H1 (cell line): ENCODE measurements around the gene CEP104. TPM values are rescaled to one million over a fixed set of nuclear protein-coding genes. Genes with fewer than 3 reads are reported as not detected.

Experiments used
- CTCF ChIA-PET: fragments of 300-600 bp; sonication (Branson Sonifier 250); formaldehyde crosslinking; loops from one replicate; lab custom pipeline; 2021; ENCODE audit not compliant: partially characterized antibody; lab: Charles Lee
- POLR2A ChIA-PET: fragments of 300-600 bp; sonication (Branson Sonifier 250); formaldehyde crosslinking; loops from one replicate; lab custom pipeline; 2021; ENCODE audit warnings: inconsistent platforms; ENCODE audit not compliant: partially characterized antibody; lab: Charles Lee
- DNase-seq, 2 experiments: peaks; one replicate each; pipeline versions ENCODE4 v3.0.0 to v3.0.0-alpha.2; 2010 to 2022; ENCODE audit warnings: low spot score in 2 of 2, low read depth in 1 of 2, mixed read lengths in 1 of 2
- FAIRE-seq: peaks from 2 replicates; lab custom pipeline; 2011; peaks lifted over from hg19 to GRCh38; lab: Jason Lieb, UNC
- H2AFZ ChIP-seq: 2 replicates; pipeline ENCODE4 v1.8.1; 2012; ENCODE audit warnings: low read length, inconsistent platforms
- H2AK5ac ChIP-seq: 2 replicates; pipeline ENCODE4 v1.6.1; 2013; ENCODE audit warnings: low read depth, low read length
- H2BK120ac ChIP-seq: replicated peaks from 2 replicates; pipeline ENCODE3; 2013; ENCODE audit warnings: low read depth, low read length, inconsistent platforms
- H2BK12ac ChIP-seq: 2 replicates; pipeline ENCODE4 v1.6.1; 2013; ENCODE audit warnings: low read depth, low read length
- H2BK15ac ChIP-seq: 2 replicates; pipeline ENCODE4 v1.6.1; 2013; ENCODE audit warnings: low read length
- H2BK20ac ChIP-seq: 2 replicates; pipeline ENCODE4 v1.6.1; 2013; ENCODE audit warnings: low read length
- H2BK5ac ChIP-seq: 2 replicates; pipeline ENCODE4 v1.6.1; 2013; ENCODE audit warnings: low read depth, low read length
- H3K14ac ChIP-seq: 2 replicates; pipeline ENCODE4 v1.6.1; 2013; ENCODE audit warnings: inconsistent platforms; ENCODE audit not compliant: insufficient read length
- H3K18ac ChIP-seq: 2 replicates; pipeline ENCODE4 v1.6.1; 2013; ENCODE audit warnings: low read length; ENCODE audit errors: extremely low read depth
- H3K23ac ChIP-seq: 2 replicates; pipeline ENCODE4 v1.6.1; 2013; ENCODE audit warnings: inconsistent platforms; ENCODE audit not compliant: insufficient read length
- H3K23me2 ChIP-seq: 2 replicates; pipeline ENCODE4 v1.6.1; 2013; ENCODE audit warnings: low read depth, low read length
- H3K27ac ChIP-seq: 2 replicates; pipeline ENCODE4 v1.6.1; 2011; ENCODE audit warnings: low read depth, low read length, inconsistent platforms
- H3K27me3 ChIP-seq, 4 experiments: replicated peaks in 1 of 4; 1 replicate in 1 of 4; 2 replicates in 3 of 4; pipeline versions ENCODE4 v1.6.1 to v1.8.1; 2011 to 2013; ENCODE audit warnings: low read length in 3 of 4, mild to moderate bottlenecking in 3 of 4, inconsistent platforms in 2 of 4, mixed read lengths in 2 of 4, moderate library complexity in 1 of 4; ENCODE audit not compliant: control insufficient read depth in 3 of 4, insufficient read depth in 3 of 4; ENCODE audit errors: extremely low read depth in 1 of 4
- H3K36me3 ChIP-seq, 4 experiments: 2 replicates each; pipeline versions ENCODE4 v1.6.1 to v1.8.1; 2011 to 2013; ENCODE audit warnings: mild to moderate bottlenecking in 4 of 4, low read length in 3 of 4, moderate library complexity in 2 of 4, control low read depth in 1 of 4, inconsistent platforms in 1 of 4; ENCODE audit not compliant: insufficient read depth in 4 of 4, control insufficient read depth in 2 of 4
- H3K4ac ChIP-seq: replicated peaks from 2 replicates; pipeline ENCODE3; 2013; ENCODE audit warnings: low read length, low read depth, mixed read lengths, inconsistent platforms; ENCODE audit not compliant: insufficient read length
- H3K4me1 ChIP-seq, 4 experiments: replicated peaks in 1 of 4; 1 replicate in 1 of 4; 2 replicates in 3 of 4; pipeline versions ENCODE4 v1.6.1 to v1.8.1; 2011 to 2013; ENCODE audit warnings: low read length in 3 of 4, inconsistent platforms in 2 of 4, mixed read lengths in 1 of 4; ENCODE audit not compliant: insufficient read depth in 4 of 4, control insufficient read depth in 3 of 4
- H3K4me2 ChIP-seq, 2 experiments: 2 replicates each; pipeline versions ENCODE4 v1.6.1 to v1.8.1; 2011 to 2013; ENCODE audit warnings: low read depth in 2 of 2, low read length in 2 of 2, control low read depth in 1 of 2, inconsistent platforms in 1 of 2, mild to moderate bottlenecking in 1 of 2; ENCODE audit not compliant: insufficient read depth in 1 of 2
- H3K4me3 ChIP-seq, 4 experiments: fragments of 200-600, 300-600 bp in 1 of 4; sonication (generic), shearing (Covaris generic), sonication (Bioruptor Twin) in 1 of 4; 2 replicates each; pipeline versions ENCODE4 v1.5.1 to v1.8.1; 2011 to 2016; ENCODE audit warnings: low read length in 4 of 4, low read depth in 3 of 4, control low read depth in 2 of 4, inconsistent platforms in 2 of 4, mild to moderate bottlenecking in 2 of 4, mixed read lengths in 1 of 4, moderate library complexity in 1 of 4; ENCODE audit not compliant: insufficient read depth in 2 of 4; ENCODE audit errors: extremely low read depth in 1 of 4
- H3K56ac ChIP-seq: replicated peaks from 2 replicates; pipeline ENCODE3; 2013; ENCODE audit warnings: low read depth, mild to moderate bottlenecking, mixed read lengths, low read length, inconsistent platforms; ENCODE audit not compliant: insufficient read length
- H3K79me1 ChIP-seq: 2 replicates; pipeline ENCODE4 v1.6.1; 2013; ENCODE audit warnings: low read depth, low read length, control low read depth
- H3K79me2 ChIP-seq, 2 experiments: 2 replicates each; pipeline versions ENCODE4 v1.6.1 to v1.8.1; 2012 to 2013; ENCODE audit warnings: low read length in 2 of 2, mild to moderate bottlenecking in 2 of 2, inconsistent platforms in 1 of 2; ENCODE audit not compliant: insufficient read depth in 2 of 2, control insufficient read depth in 1 of 2
- H3K9ac ChIP-seq, 4 experiments: replicated peaks in 1 of 4; 1 replicate in 1 of 4; 2 replicates in 3 of 4; pipeline versions ENCODE4 v1.6.1 to v1.8.1; 2011 to 2013; ENCODE audit warnings: low read depth in 3 of 4, low read length in 3 of 4, control low read depth in 2 of 4, mild to moderate bottlenecking in 2 of 4, moderate library complexity in 2 of 4, inconsistent platforms in 1 of 4; ENCODE audit errors: extremely low read depth in 1 of 4
- H3K9me3 ChIP-seq, 2 experiments: 2 replicates each; pipeline versions ENCODE4 v1.6.1 to v1.8.1; 2012 to 2013; ENCODE audit warnings: mild to moderate bottlenecking in 2 of 2, moderate library complexity in 2 of 2, control low read depth in 1 of 2, inconsistent platforms in 1 of 2, low read depth in 1 of 2, low read length in 1 of 2, mixed read lengths in 1 of 2; ENCODE audit not compliant: insufficient read depth in 2 of 2
- H4K20me1 ChIP-seq, 2 experiments: replicated peaks in 1 of 2; 2 replicates each; pipeline versions ENCODE3 to v1.8.1; 2011 to 2013; ENCODE audit warnings: inconsistent platforms in 2 of 2, low read length in 2 of 2, mild to moderate bottlenecking in 1 of 2; ENCODE audit not compliant: insufficient read depth in 2 of 2, control insufficient read depth in 1 of 2
- H4K5ac ChIP-seq: 2 replicates; pipeline ENCODE4 v1.6.1; 2013; ENCODE audit warnings: low read length, low read depth, mixed read lengths, inconsistent platforms; ENCODE audit not compliant: insufficient read length
- H4K8ac ChIP-seq: 2 replicates; pipeline ENCODE4 v1.8.0; 2013; ENCODE audit warnings: mild to moderate bottlenecking, moderate library complexity, low read length, inconsistent platforms; ENCODE audit not compliant: insufficient read depth; ENCODE audit errors: extremely low read depth
- H4K91ac ChIP-seq: replicated peaks from 2 replicates; pipeline ENCODE3; 2013; ENCODE audit warnings: low read length, mixed read lengths, inconsistent platforms; ENCODE audit not compliant: insufficient read length
- NANOG ChIP-seq: IDR thresholded peaks from 2 replicates; pipeline ENCODE4 v1.6.1; 2011; ENCODE audit warnings: low read length, low read depth, mild to moderate bottlenecking, inconsistent platforms; ENCODE audit not compliant: insufficient read depth, poor library complexity, severe bottlenecking
- WGBS, 2 experiments: shearing (Covaris generic) in 1 of 2; methylation state at CpG; one replicate each; pipeline versions ENCODE4 v1.1.6 to v1.1.7; 2013 to 2015; ENCODE audit warnings: low lambda C conversion rate in 2 of 2, mixed read lengths in 2 of 2, inconsistent platforms in 1 of 2, low coverage in 1 of 2, missing lambda C conversion rate in 1 of 2; ENCODE audit not compliant: insufficient replicate concordance in 2 of 2, insufficient coverage in 1 of 2, insufficient read length in 1 of 2; ENCODE audit errors: extremely low coverage in 1 of 2, missing lambda C conversion rate in 1 of 2; 5-methylcytosine and 5-hydroxymethylcytosine counted together
- polyA plus RNA-seq, 7 experiments: library from polyadenylated mRNA; depleted of rRNA in 3 of 7; stranded (reverse) in 5 of 7; unstranded in 2 of 7; fragments of >200 nt in 5 of 7; fragments of 200-250 nt in 2 of 7; gene quantifications; 1 replicate in 5 of 7; 2 replicates in 1 of 7; 4 replicates in 1 of 7; pipeline versions ENCODE4 v1.2.1 to v1.2.3, GENCODE V29; 2011 to 2013; ENCODE audit warnings: missing spikeins in 2 of 7, mixed read lengths in 2 of 7
- total RNA-seq: library from RNA; stranded (reverse); fragmentation: NEBNext Ultra II Directional; extraction: Animal tissue kit (Norgen Biotek cat#: 25700); gene quantifications from 2 replicates; pipeline ENCODE4 v1.2.1, GENCODE V29; 2021

CEP104 gene
- total and polyA plus RNA-seq, 2 of the 8 experiments (the other 6 are each of a cell fraction or from before 2014, with no cell fraction given), result 8.0 to 43.9 TPM

GRCh38 chr1:3891329-3891865, 34.4 kb upstream of the CEP104 start:
- no peak overlapping the region for H3K23ac ChIP-seq
- H4K5ac ChIP-seq, result no peak overlapping the region
- no peaks in the 10 kb centered on the region for H3K9me3 ChIP-seq
- no peak overlapping the region for H2BK120ac ChIP-seq
- H3K18ac ChIP-seq, result no peak overlapping the region
- H2BK20ac ChIP-seq, result no peak overlapping the region
- no peak for FAIRE-seq
- no peak for DNase-seq
- TF ChIP-seq NANOG, result no peak
- H3K36me3 ChIP-seq, result peaks cover 14 to 25% (median 20%) of the 10 kb centered on the region in 4 experiments; a peak in 6 of 8 replicates
- H2AK5ac ChIP-seq, result no peak overlapping the region
- H3K4me3 ChIP-seq, result no peak overlapping the region
- peaks cover 3 to 32% of the 10 kb centered on the region in 2 experiments; a peak in 3 of 4 replicates for H3K79me2 ChIP-seq
- H2AFZ ChIP-seq, result no peak overlapping the region
- no peak overlapping the region for H3K4ac ChIP-seq
- no peaks in the 10 kb centered on the region for H3K4me1 ChIP-seq
- no peak overlapping the region for H3K56ac ChIP-seq
- H3K4me2 ChIP-seq, result no peak overlapping the region
- H2BK5ac ChIP-seq, result no peak overlapping the region
- H4K20me1 ChIP-seq, result peaks cover 7 to 18% of the 10 kb centered on the region in 2 experiments
- H3K23me2 ChIP-seq, result no peaks in the 10 kb centered on the region
- no peak overlapping the region for H4K8ac ChIP-seq
- H3K14ac ChIP-seq, result no peak overlapping the region
- no peak overlapping the region for H2BK12ac ChIP-seq
- H3K79me1 ChIP-seq, result peaks cover 11% of the 10 kb centered on the region
- H3K27ac ChIP-seq, result no peak overlapping the region
- 88% methylated on average over 16 of the region's 17 CpGs; no CpG with 5 or more reads in 1 of the 2 experiments for WGBS, 2 experiments
- CTCF ChIA-PET, result interaction anchor here (1.0 to 1.6 kb wide), 2 partner anchors 9 to 165 kb away, joined by 3 read pairs; no protein-coding TSS in a partner anchor
- no peak overlapping the region for H4K91ac ChIP-seq
- no peaks in the 10 kb centered on the region for H3K27me3 ChIP-seq
- POLR2A ChIA-PET, result interaction anchor here (1.4 kb wide), 1 partner anchor 9 kb away, joined by 5 read pairs; the partner anchor contains the start of gene C1orf174
- H3K9ac ChIP-seq, result no peak overlapping the region
- H2BK15ac ChIP-seq, result no peak overlapping the region
